GM18526 (cell line): Measurements from ENCODE around the gene FBXO2.

Experiments
- POLR2A ChIP-seq: IDR thresholded peaks from 3 replicates; pipeline ENCODE4 v1.6.1; 2011; ENCODE audit not compliant: insufficient read length; ENCODE audit errors: extremely low read depth

Gene FBXO2

GRCh38 chr1:11650331-11650991 lies 3.8 kb downstream of the FBXO2 start:
- TF ChIP-seq POLR2A = no peak

- TF ChIP-seq POLR2A = no peak
Measured at GRCh38 chr1:11649624-11650330, 4.5 kb downstream of the FBXO2 start.

DNA sequence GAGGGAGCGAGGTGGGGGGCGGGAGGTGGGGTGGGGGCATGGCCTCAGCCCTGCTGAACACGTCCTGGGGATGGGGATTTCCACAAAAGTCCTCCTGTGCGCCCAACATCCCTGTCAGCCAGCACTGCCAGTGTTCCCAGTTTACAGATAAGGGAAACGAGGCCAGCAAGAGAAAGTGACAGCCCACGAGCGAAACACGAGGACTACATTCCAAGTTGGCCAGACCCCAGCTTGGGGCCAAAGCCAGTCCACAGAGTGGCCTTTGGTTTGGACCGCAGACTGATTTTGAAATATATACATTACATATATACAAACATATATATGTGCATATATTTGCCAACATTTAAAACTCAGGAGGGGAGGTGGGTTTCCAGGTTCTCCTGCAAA lies 5.0 kb downstream of the FBXO2 start:
- no peak for TF ChIP-seq POLR2A

DNA sequence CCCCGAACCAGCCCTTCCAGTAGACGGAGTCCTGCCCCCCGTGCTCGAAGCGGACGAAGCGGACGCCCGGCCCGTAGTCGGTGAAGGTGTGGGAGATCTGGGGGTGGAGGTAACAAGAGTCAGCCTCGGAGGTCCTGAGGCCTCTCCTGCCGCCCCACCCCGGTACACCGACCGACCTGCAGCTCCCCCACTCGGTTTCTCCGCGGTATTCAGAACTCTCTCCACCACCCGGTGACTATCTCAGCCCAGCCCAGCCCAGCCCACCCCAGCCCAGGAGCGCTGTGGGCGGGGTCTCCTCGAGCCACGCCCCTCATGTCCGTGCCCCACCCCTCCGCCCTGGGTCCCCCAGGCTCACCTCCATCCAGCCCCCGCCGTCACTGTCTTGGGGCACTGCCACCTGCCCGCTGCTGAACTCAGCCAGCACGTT lies 5.5 kb downstream of the FBXO2 start:
- TF ChIP-seq POLR2A = no peak

GRCh38 chr1:11648039-11648438 lies 6.2 kb downstream of the FBXO2 start:
- no peak for TF ChIP-seq POLR2A

DNA sequence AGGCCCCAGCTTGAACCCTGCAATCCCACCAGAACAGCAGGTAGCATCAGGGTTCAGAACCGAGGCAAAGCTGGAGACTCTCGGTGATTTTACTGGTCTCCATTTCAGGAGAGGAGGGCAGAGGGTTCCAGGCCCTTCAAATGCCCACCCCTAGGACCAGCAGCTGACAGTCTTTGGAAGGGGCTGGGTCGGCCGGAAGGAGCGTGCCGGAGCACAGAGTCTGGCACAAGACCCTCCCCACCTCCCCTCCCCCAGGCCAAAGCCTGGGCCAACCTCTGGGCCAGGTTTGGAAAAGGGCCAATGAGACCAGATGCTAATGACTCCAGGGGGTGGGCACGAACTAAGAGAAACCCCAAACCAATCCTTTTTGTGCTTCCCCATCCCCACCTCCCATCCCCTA lies 6.9 kb downstream of the FBXO2 start:
- TF ChIP-seq POLR2A = no peak

DNA sequence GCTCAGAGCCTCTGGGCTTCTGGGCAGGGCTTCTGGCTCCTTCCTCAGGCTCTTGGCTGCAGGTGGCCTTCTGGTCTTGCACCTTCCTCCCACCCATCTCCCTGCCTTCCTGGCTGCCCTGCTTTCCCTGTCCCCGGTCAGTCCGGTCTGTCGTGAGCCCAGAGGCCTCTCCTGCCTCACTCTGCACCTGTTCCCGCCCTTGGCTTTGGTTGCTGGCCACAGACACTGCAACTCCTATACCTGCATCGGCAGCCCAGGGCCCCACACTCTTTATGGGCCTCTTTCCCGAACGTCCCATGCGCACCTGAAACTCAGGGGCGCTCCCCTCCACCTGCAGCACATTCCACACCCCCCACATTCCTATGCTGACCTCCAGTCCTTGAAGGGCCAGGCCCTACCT lies 7.9 kb downstream of the FBXO2 start:
- TF ChIP-seq POLR2A = no peak

GRCh38 chr1:11645670-11646265 lies 8.5 kb downstream of the FBXO2 start:
- no peak for TF ChIP-seq POLR2A

GRCh38 chr1:11645270-11645669 lies 9.0 kb downstream of the FBXO2 start:
- TF ChIP-seq POLR2A = no peak

GRCh38 chr1:11643782-11644181 lies 10.4 kb downstream of the FBXO2 start:
- TF ChIP-seq POLR2A = no peak

- TF ChIP-seq POLR2A = no peak
Measured at GRCh38 chr1:11641776-11642305, 12.4 kb downstream of the FBXO2 start.

DNA sequence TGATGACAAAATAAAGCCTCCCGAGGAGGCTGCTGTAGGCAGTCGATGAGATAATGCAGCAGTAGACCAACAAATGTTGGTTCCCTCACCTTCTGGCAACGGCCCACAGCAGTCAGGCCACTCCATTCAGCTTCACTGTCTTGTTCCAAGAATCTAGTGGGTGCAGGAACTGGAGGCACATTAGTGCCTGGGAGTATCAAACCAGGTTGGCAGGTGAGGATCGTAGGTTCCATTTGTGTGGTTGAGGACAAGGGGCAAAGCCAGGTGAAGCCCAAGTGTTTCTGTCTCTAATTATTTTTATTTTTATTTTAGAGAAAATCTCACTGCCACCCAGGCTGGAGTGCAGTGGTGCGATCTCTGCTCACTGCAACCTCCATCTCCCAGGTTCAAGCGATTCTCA lies 13.3 kb downstream of the FBXO2 start:
- TF ChIP-seq POLR2A = no peak

GRCh38 chr1:11640101-11640500 lies 14.1 kb downstream of the FBXO2 start:
- no peak for TF ChIP-seq POLR2A

- TF ChIP-seq POLR2A = no peak
Measured at GRCh38 chr1:11639372-11639771, 14.9 kb downstream of the FBXO2 start.

DNA sequence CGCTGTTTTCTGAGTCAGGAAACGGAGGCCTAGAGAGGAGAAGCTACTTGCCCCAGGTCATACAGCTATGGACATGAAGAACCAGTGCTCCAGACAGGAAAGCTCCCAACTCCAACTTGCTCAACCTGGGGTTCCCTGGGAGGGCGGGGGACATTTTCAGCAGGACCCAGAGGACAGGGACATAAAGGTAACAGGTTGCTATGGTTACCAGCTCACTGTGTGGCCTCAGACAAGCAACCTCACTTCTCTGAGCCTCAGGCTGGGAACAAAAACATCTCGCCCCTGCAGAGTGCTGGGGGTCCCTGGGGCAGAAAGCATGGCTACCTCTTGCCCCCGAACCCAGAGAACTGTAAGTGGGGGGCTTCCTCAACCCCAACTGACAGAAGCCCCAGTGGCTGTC lies 16.1 kb downstream of the FBXO2 start:
- no peak for TF ChIP-seq POLR2A
